Coronary artery (tissue), 2 donors: ENCODE results near the gene PPM1H.

Experiments used
- DNase-seq: peaks from one replicate; pipeline ENCODE4 v3.0.0-alpha.2; 2017; ENCODE audit warnings: low spot score
- H3K27ac ChIP-seq, 2 donors: fragments of 200-600 bp; sonication (generic); one replicate each; pipeline ENCODE4 v1.5.1; 2016 to 2019
- H3K4me3 ChIP-seq: fragments of 200-600 bp; sonication (generic); 2 replicates; pipeline ENCODE4 v1.5.1; 2016; ENCODE audit warnings: mild to moderate bottlenecking, moderate library complexity
- CTCF ChIP-seq: fragments of 200-600 bp; sonication (generic); IDR thresholded peaks from one replicate; pipeline ENCODE4 v1.5.1; 2019; ENCODE audit warnings: antibody characterized with exemption

PPM1H gene

GRCh38 chr12:62695696-62696095 lies 239.3 kb downstream of the PPM1H start:
- no peak overlapping the region for H3K27ac ChIP-seq
- TF ChIP-seq CTCF, result no peak

GRCh38 chr12:62694632-62695031 lies 240.3 kb downstream of the PPM1H start:
- Histone ChIP-seq H3K4me3 (no peak overlapping the region), H3K27ac (no peak overlapping the region)
- DNase-seq, result no peak
- no peak for TF ChIP-seq CTCF

More at GRCh38 chr12:62695696-62696095, 239.3 kb downstream of the PPM1H start:
- no peak for DNase-seq
- no peak overlapping the region for H3K4me3 ChIP-seq

DNA sequence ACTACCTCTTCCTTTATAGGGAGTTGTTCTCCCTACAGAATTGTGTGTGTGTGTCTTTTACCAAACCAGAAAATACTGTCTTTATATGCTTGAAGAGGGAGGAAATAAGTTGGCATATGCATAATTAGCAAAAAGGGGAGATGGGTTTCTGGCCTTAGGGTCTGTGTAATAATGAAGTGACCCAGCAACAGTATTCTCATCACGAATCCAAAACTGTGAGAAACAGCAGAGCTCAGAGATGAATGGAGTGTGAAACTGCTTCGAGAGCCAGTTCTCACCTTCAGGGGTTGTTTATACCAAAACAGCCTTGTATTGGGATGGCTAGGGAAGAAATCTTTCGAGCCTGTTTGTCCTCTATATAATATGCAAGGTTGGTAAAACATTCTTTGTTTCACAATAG lies 240.8 kb downstream of the PPM1H start:
- Histone ChIP-seq H3K27ac (no peak overlapping the region), H3K4me3 (no peak overlapping the region)
- no peak for DNase-seq
- TF ChIP-seq CTCF, result no peak

DNA sequence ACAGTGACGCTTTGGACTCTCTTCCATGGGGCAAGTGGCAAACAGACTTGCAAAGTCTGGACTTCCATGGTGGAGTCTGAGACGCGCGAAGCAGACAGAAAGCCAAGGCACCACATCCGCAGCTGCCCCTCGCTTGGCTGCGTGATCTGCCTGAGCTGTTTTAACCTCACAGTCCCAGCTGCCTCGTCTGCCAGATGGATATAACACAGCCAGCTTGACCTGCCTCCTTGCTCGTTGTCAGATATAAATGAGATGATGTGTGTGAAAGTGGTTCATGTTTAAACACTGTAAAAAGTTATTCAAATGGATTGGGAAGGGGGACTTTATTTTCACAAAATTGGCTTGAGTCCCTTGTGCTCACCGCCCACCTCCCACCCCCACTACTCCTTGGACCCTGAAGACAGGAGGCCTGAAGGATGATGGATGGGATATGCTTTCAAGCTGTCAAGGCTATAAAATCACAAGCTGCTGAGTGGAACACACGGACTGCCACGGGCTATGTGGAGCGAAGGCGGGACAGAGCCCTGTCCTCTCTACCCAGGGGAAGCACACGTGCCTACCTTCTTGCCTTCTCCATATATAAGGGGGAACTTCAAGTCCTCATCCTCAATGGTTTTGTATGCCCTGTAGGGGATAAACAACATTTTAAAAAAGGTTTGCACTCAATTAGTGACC lies 241.4 kb downstream of the PPM1H start:
- peak overlapping the region in 1 of 2 donors; percentile 28 for H3K27ac ChIP-seq
- H3K4me3 ChIP-seq, result no peak overlapping the region
- no peak for DNase-seq
- no peak for TF ChIP-seq CTCF

DNA sequence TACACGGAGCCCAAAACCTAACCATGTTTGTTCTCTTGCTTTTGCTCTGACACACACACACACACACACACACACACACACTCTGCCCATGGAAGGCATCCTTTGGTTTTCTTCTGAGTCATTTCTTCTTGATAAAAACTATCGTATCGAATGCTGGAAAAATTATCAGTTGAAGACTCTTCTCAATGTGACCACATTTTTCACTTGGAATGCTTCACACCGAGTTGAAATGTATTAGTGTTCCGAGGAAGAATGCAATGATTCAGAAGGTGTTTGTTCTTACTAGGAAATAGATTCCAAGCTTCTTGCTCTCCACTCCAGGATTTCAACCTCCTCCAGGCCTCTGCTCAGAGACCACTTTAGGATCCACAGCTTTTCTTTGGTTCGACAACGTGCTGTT lies 242.1 kb downstream of the PPM1H start:
- no peak for DNase-seq
- no peak overlapping the region for H3K4me3 ChIP-seq
- peak overlapping the region in 1 of 2 donors; percentile 28 for H3K27ac ChIP-seq
- TF ChIP-seq CTCF, result no peak

GRCh38 chr12:62691309-62691708 lies 243.6 kb downstream of the PPM1H start:
- Histone ChIP-seq H3K27ac (no peak overlapping the region), H3K4me3 (no peak overlapping the region)
- TF ChIP-seq CTCF, result no peak
- no peak for DNase-seq

DNA sequence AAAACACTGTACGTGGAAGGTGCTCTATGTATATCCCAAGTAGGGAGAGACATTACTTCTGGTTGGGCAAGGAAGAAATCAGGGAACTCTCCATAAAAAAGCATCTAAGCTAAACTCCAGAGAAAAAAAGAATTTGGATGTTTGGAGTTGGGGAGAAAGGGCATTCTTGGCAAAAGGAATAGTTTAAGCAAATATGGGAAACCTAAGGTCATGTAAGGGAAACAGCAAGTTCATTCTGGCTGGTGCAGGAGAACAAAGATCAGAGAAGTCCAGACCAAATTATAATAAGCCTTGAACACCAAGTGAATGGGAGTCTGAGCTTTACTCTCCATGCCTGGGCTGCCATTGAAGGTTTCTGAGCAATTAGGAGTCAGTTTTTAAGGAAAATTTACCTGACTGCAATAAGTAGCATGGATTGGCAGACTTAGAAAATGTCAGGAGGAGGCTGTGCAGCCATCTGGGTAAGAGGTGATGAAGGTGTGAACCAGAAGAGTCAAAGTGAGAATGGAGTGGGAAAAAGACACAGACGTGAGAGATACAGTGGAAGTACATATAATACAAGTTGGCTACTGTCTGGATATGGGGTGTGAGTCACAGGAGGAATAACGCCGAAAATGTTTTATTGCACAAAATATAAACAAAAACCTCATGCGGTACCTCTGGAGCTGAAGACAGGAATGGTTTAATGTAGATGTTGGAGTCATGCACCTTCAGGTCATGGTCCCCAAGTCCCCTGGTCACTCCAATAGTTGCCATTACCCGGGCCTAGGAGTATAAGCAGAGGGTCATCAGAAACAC lies 245.7 kb downstream of the PPM1H start:
- no peak for DNase-seq

More for the DNA sequence above, 245.7 kb downstream of the PPM1H start:
- Histone ChIP-seq H3K4me3 (no peak overlapping the region), H3K27ac (no peak overlapping the region)
- TF ChIP-seq CTCF, result no peak
